Smooth muscle cell (in vitro differentiated cells): ENCODE data around the gene CYP4F12. TPM values are rescaled to one million over a fixed set of nuclear protein-coding genes. Genes with fewer than 3 reads are reported as not detected.

Source experiments
- DNase-seq: peaks from one replicate; lab custom pipeline; 2025; ENCODE audit not compliant: unreplicated experiment; lab: John Stamatoyannopoulos, UW
- H2AFZ ChIP-seq: fragments of 200-600 bp; sonication (generic); 2 replicates; pipeline ENCODE4 v1.6.0; 2016; ENCODE audit warnings: antibody characterized with exemption, low read depth, mild to moderate bottlenecking
- H3F3A ChIP-seq: fragments of 200-600 bp; sonication (generic); 2 replicates; pipeline ENCODE4 v1.6.0; 2017; ENCODE audit warnings: antibody characterized with exemption, low read depth
- H3K27ac ChIP-seq: fragments of 200-600 bp; sonication (generic); 2 replicates; pipeline ENCODE4 v1.5.1; 2016; ENCODE audit warnings: low read depth, mild to moderate bottlenecking
- H3K27me3 ChIP-seq: fragments of 200-600 bp; sonication (generic); 2 replicates; pipeline ENCODE4 v1.6.1; 2016; ENCODE audit warnings: low read depth, mild to moderate bottlenecking
- H3K36me3 ChIP-seq: fragments of 200-600 bp; sonication (generic); 2 replicates; pipeline ENCODE4 v1.5.1; 2016; ENCODE audit warnings: low read depth
- H3K4me1 ChIP-seq: fragments of 200-600 bp; sonication (generic); 2 replicates; pipeline ENCODE4 v1.5.1; 2016; ENCODE audit warnings: low read depth
- H3K4me2 ChIP-seq: fragments of 200-600 bp; sonication (generic); 2 replicates; pipeline ENCODE4 v1.6.0; 2016; ENCODE audit warnings: mild to moderate bottlenecking
- H3K4me3 ChIP-seq: fragments of 200-600 bp; sonication (generic); 2 replicates; pipeline ENCODE4 v1.5.1; 2016; ENCODE audit warnings: mild to moderate bottlenecking
- H3K79me2 ChIP-seq: fragments of 200-600 bp; sonication (generic); 2 replicates; pipeline ENCODE4 v1.6.0; 2016; ENCODE audit warnings: low read depth, mild to moderate bottlenecking
- H3K9ac ChIP-seq: fragments of 200-600 bp; sonication (generic); 2 replicates; pipeline ENCODE4 v1.6.0; 2016; ENCODE audit warnings: low read depth
- H3K9me3 ChIP-seq: fragments of 200-600 bp; sonication (generic); replicated peaks from 2 replicates; pipeline ENCODE4 v1.5.1; 2016; ENCODE audit warnings: low read depth
- H4K20me1 ChIP-seq: fragments of 200-600 bp; sonication (generic); 2 replicates; pipeline ENCODE4 v1.6.0; 2016; ENCODE audit warnings: low read depth
- WGBS: methylation state at CpG from one replicate; pipeline ENCODE4 v1.1.7; 2016; ENCODE audit warnings: low lambda C conversion rate; 5-methylcytosine and 5-hydroxymethylcytosine counted together
- polyA plus RNA-seq: library from polyadenylated mRNA; unstranded; fragments of >200 nt; fragmentation: Nextera tagmentation; extraction: Ambion mirVana; gene quantifications from 2 replicates; pipeline ENCODE4 v1.2.1, GENCODE V29; 2016
- total RNA-seq: library from RNA; depleted of rRNA; stranded (reverse); fragments of >200 nt; gene quantifications from 2 replicates; pipeline ENCODE4 v1.2.3, GENCODE V29; 2014
- TF ChIP-seq, protein P1 (sequence below): fragments of 200-600 bp; sonication (generic); IDR thresholded peaks from 2 replicates; pipeline ENCODE4 v1.5.1; 2017; ENCODE audit warnings: borderline replicate concordance, mild to moderate bottlenecking, antibody characterized with exemption; ENCODE audit not compliant: insufficient read depth, poor library complexity, severe bottlenecking

The CYP4F12 gene
- total and polyA plus RNA-seq, 2 experiments from 2014 or later: not detected

GRCh38 chr19:15701757-15702533 is 29.1 kb downstream of the CYP4F12 start:
- H3K4me2 ChIP-seq: no peak overlapping the region
- no peaks in the 10 kb centered on the region for H3K36me3 ChIP-seq
- H3K4me1 ChIP-seq: no peaks in the 10 kb centered on the region
- H3K27ac ChIP-seq: no peak overlapping the region
- no peak overlapping the region for H3K4me3 ChIP-seq
- TF ChIP-seq, protein P1, sequence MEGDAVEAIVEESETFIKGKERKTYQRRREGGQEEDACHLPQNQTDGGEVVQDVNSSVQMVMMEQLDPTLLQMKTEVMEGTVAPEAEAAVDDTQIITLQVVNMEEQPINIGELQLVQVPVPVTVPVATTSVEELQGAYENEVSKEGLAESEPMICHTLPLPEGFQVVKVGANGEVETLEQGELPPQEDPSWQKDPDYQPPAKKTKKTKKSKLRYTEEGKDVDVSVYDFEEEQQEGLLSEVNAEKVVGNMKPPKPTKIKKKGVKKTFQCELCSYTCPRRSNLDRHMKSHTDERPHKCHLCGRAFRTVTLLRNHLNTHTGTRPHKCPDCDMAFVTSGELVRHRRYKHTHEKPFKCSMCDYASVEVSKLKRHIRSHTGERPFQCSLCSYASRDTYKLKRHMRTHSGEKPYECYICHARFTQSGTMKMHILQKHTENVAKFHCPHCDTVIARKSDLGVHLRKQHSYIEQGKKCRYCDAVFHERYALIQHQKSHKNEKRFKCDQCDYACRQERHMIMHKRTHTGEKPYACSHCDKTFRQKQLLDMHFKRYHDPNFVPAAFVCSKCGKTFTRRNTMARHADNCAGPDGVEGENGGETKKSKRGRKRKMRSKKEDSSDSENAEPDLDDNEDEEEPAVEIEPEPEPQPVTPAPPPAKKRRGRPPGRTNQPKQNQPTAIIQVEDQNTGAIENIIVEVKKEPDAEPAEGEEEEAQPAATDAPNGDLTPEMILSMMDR: no peak
- no peaks in the 10 kb centered on the region for H3K79me2 ChIP-seq
- H3K9ac ChIP-seq: no peak overlapping the region
- peaks cover 5% of the 10 kb centered on the region for H3K9me3 ChIP-seq
- no peaks in the 10 kb centered on the region for H3F3A ChIP-seq
- DNase-seq: no peak
- WGBS: 59% methylated on average over 4 of the region's 4 CpGs
- H3K27me3 ChIP-seq: no peaks in the 10 kb centered on the region
- no peak overlapping the region for H2AFZ ChIP-seq
- H4K20me1 ChIP-seq: no peaks in the 10 kb centered on the region

GRCh38 chr19:15702534-15702930 is 29.6 kb downstream of the CYP4F12 start:
- Histone ChIP-seq H3F3A (no peaks in the 10 kb centered on the region), H2AFZ (no peak overlapping the region), H3K79me2 (no peaks in the 10 kb centered on the region), H3K4me3 (no peak overlapping the region), H3K36me3 (no peaks in the 10 kb centered on the region), H3K9ac (no peak overlapping the region), H3K27me3 (no peaks in the 10 kb centered on the region), H3K4me2 (no peak overlapping the region), H3K9me3 (peaks cover 5% of the 10 kb centered on the region), H3K4me1 (no peaks in the 10 kb centered on the region), H3K27ac (no peak overlapping the region), H4K20me1 (no peaks in the 10 kb centered on the region)
- WGBS: 74% methylated on average over 7 of the region's 7 CpGs
- TF ChIP-seq, protein P1: no peak
- no peak for DNase-seq

GRCh38 chr19:15714638-15715037 is 41.8 kb downstream of the CYP4F12 start:
- H3K4me2 ChIP-seq: no peak overlapping the region
- H3K79me2 ChIP-seq: no peaks in the 10 kb centered on the region
- H3K9ac ChIP-seq: no peak overlapping the region
- H3F3A ChIP-seq: no peaks in the 10 kb centered on the region
- no peaks in the 10 kb centered on the region for H3K36me3 ChIP-seq
- no peak for DNase-seq
- H4K20me1 ChIP-seq: no peaks in the 10 kb centered on the region
- TF ChIP-seq, protein P1: no peak
- no peak overlapping the region for H2AFZ ChIP-seq
- peaks cover 4% of the 10 kb centered on the region for H3K9me3 ChIP-seq
- no peaks in the 10 kb centered on the region for H3K4me1 ChIP-seq
- H3K27ac ChIP-seq: no peak overlapping the region
- H3K27me3 ChIP-seq: no peaks in the 10 kb centered on the region
- 68% methylated on average over 3 of the region's 3 CpGs for WGBS
- no peak overlapping the region for H3K4me3 ChIP-seq

- no peaks in the 10 kb centered on the region for H3K4me1 ChIP-seq
- no peaks in the 10 kb centered on the region for H3K27me3 ChIP-seq
- H3K4me2 ChIP-seq: no peak overlapping the region
- no peaks in the 10 kb centered on the region for H3F3A ChIP-seq
- no peak overlapping the region for H3K27ac ChIP-seq
- WGBS: 71% methylated on average over 1 of the region's 1 CpG
- H2AFZ ChIP-seq: no peak overlapping the region
- H3K9ac ChIP-seq: no peak overlapping the region
- H4K20me1 ChIP-seq: no peaks in the 10 kb centered on the region
- H3K36me3 ChIP-seq: no peaks in the 10 kb centered on the region
- no peak overlapping the region for H3K4me3 ChIP-seq
- TF ChIP-seq, protein P1: no peak
- no peaks in the 10 kb centered on the region for H3K79me2 ChIP-seq
- peaks cover 8% of the 10 kb centered on the region for H3K9me3 ChIP-seq
- no peak for DNase-seq
Observed at GRCh38 chr19:15715642-15716041, 42.8 kb downstream of the CYP4F12 start.
